H9 (cell line): ENCODE data around the gene MIB2. TPM values are rescaled to one million over a fixed set of nuclear protein-coding genes. Genes with fewer than 3 reads are reported as not detected.

ENCODE experiments used
- DNase-seq: peaks from one replicate; pipeline ENCODE4 v3.0.0-alpha.2; 2017
- H2AFZ ChIP-seq: one replicate; pipeline ENCODE4 v1.6.1; 2013; ENCODE audit warnings: mild to moderate bottlenecking, low read length, control low read depth, moderate library complexity
- H2AK5ac ChIP-seq: 2 replicates; pipeline ENCODE4 v1.6.1; 2013; ENCODE audit warnings: low read length, control low read depth, mixed read lengths; ENCODE audit not compliant: insufficient read length
- H2BK120ac ChIP-seq: one replicate; pipeline ENCODE4 v1.6.1; 2013; ENCODE audit warnings: low read depth, mild to moderate bottlenecking, low read length, control low read depth, inconsistent platforms; ENCODE audit not compliant: poor library complexity, severe bottlenecking
- H2BK12ac ChIP-seq: 2 replicates; pipeline ENCODE4 v1.6.1; 2013; ENCODE audit warnings: low read length, control low read depth, mixed read lengths, low read depth; ENCODE audit not compliant: insufficient read length
- H2BK15ac ChIP-seq: 2 replicates; pipeline ENCODE4 v1.6.1; 2013; ENCODE audit warnings: low read depth, low read length, control low read depth
- H2BK20ac ChIP-seq: one replicate; pipeline ENCODE4 v1.6.1; 2013; ENCODE audit warnings: low read depth, mild to moderate bottlenecking, low read length, control low read depth, inconsistent platforms; ENCODE audit not compliant: poor library complexity, severe bottlenecking
- H2BK5ac ChIP-seq: 2 replicates; pipeline ENCODE4 v1.6.1; 2013; ENCODE audit warnings: low read length, control low read depth, mixed read lengths; ENCODE audit not compliant: insufficient read length
- H3K14ac ChIP-seq: 2 replicates; pipeline ENCODE4 v1.6.1; 2013; ENCODE audit warnings: low read length, control low read depth; ENCODE audit not compliant: insufficient read depth
- H3K18ac ChIP-seq: 2 replicates; pipeline ENCODE4 v1.6.1; 2013; ENCODE audit warnings: low read depth, mild to moderate bottlenecking, mixed read lengths, low read length, control low read depth; ENCODE audit not compliant: insufficient read length
- H3K23ac ChIP-seq: 2 replicates; pipeline ENCODE4 v1.6.1; 2013; ENCODE audit warnings: low read length, control low read depth, mixed read lengths, low read depth; ENCODE audit not compliant: insufficient read length
- H3K23me2 ChIP-seq: 2 replicates; pipeline ENCODE4 v1.6.1; 2013; ENCODE audit warnings: low read depth, mild to moderate bottlenecking, mixed read lengths, low read length, control low read depth; ENCODE audit not compliant: insufficient read length, poor library complexity, severe bottlenecking
- H3K27ac ChIP-seq: 2 replicates; pipeline ENCODE4 v1.5.1; 2013; ENCODE audit warnings: low read length, control low read depth, mixed read lengths, low read depth; ENCODE audit not compliant: insufficient read length
- H3K27me3 ChIP-seq: 2 replicates; pipeline ENCODE4 v1.6.1; 2013; ENCODE audit warnings: low read length, control low read depth, inconsistent platforms; ENCODE audit not compliant: insufficient read depth
- H3K4ac ChIP-seq: 2 replicates; pipeline ENCODE4 v1.6.1; 2013; ENCODE audit warnings: low read depth, mild to moderate bottlenecking, control low read depth, inconsistent platforms, low read length, moderate library complexity
- H3K4me1 ChIP-seq: 2 replicates; pipeline ENCODE4 v1.6.1; 2013; ENCODE audit warnings: low read length, control low read depth, inconsistent platforms; ENCODE audit not compliant: insufficient read depth
- H3K4me2 ChIP-seq: 2 replicates; pipeline ENCODE4 v1.6.1; 2013; ENCODE audit warnings: low read length, control low read depth, mixed read lengths; ENCODE audit not compliant: insufficient read length, insufficient read depth
- H3K56ac ChIP-seq: 2 replicates; pipeline ENCODE4 v1.6.1; 2013; ENCODE audit warnings: low read depth, mild to moderate bottlenecking, mixed read lengths, low read length, control low read depth; ENCODE audit not compliant: insufficient read length
- H3K79me1 ChIP-seq: 2 replicates; pipeline ENCODE4 v1.6.1; 2013; ENCODE audit warnings: low read depth, mild to moderate bottlenecking, moderate library complexity, low read length, control low read depth, inconsistent platforms; ENCODE audit not compliant: insufficient read depth, poor library complexity, severe bottlenecking
- H3K79me2 ChIP-seq: 2 replicates; pipeline ENCODE4 v1.6.1; 2013; ENCODE audit warnings: low read length, control low read depth, inconsistent platforms; ENCODE audit not compliant: insufficient read depth
- H3K9ac ChIP-seq: 2 replicates; pipeline ENCODE4 v1.6.1; 2013; ENCODE audit warnings: low read length, control low read depth, mixed read lengths; ENCODE audit not compliant: insufficient read length; ENCODE audit errors: extremely low read depth
- H3K9me3 ChIP-seq: one replicate; pipeline ENCODE4 v1.6.1; 2013; ENCODE audit warnings: low read depth, low read length, inconsistent platforms; ENCODE audit not compliant: control insufficient read depth
- H3T11ph ChIP-seq: one replicate; pipeline ENCODE4 v1.6.1; 2013; ENCODE audit warnings: mild to moderate bottlenecking, low read length, control low read depth, inconsistent platforms
- H4K20me1 ChIP-seq: one replicate; pipeline ENCODE4 v1.6.1; 2013; ENCODE audit not compliant: control insufficient read depth, insufficient read length, insufficient read depth
- H4K5ac ChIP-seq: 2 replicates; pipeline ENCODE4 v1.6.1; 2013; ENCODE audit warnings: low read depth, mild to moderate bottlenecking, mixed read lengths, low read length, control low read depth; ENCODE audit not compliant: insufficient read length
- H4K8ac ChIP-seq: replicated peaks from 2 replicates; pipeline ENCODE4 v1.6.1; 2013; ENCODE audit warnings: low read length, control low read depth, mixed read lengths, low read depth; ENCODE audit not compliant: insufficient read length
- H4K91ac ChIP-seq: 2 replicates; pipeline ENCODE4 v1.6.1; 2013; ENCODE audit warnings: low read depth, mild to moderate bottlenecking, moderate library complexity, mixed read lengths, low read length, control low read depth; ENCODE audit not compliant: insufficient read length
- H3K27ac Mint-ChIP-seq, 3 experiments: 2 replicates in 2 of 3; 3 replicates in 1 of 3; pipeline ENCODE4 v1.8.0; 2020 to 2021; ENCODE audit warnings: mixed read lengths in 3 of 3, mild to moderate bottlenecking in 1 of 3, moderate library complexity in 1 of 3
- H3K27me3 Mint-ChIP-seq: 2 replicates; pipeline ENCODE4 v1.8.0; 2021; ENCODE audit warnings: low read depth, mild to moderate bottlenecking, moderate library complexity, mixed read lengths
- H3K36me3 Mint-ChIP-seq, 3 experiments: 2 replicates in 2 of 3; 3 replicates in 1 of 3; pipeline ENCODE4 v1.8.0; 2020 to 2021; ENCODE audit warnings: low read depth in 3 of 3, mixed read lengths in 3 of 3; ENCODE audit not compliant: insufficient read depth in 1 of 3
- H3K4me1 Mint-ChIP-seq, 2 experiments: 2 replicates each; pipeline ENCODE4 v1.8.0; 2020; ENCODE audit warnings: mixed read lengths in 2 of 2
- H3K4me3 Mint-ChIP-seq, 2 experiments: 2 replicates in 1 of 2; 3 replicates in 1 of 2; pipeline ENCODE4 v1.8.0; 2020 to 2021; ENCODE audit warnings: mild to moderate bottlenecking in 2 of 2, mixed read lengths in 2 of 2, moderate library complexity in 1 of 2
- H3K9me3 Mint-ChIP-seq, 2 experiments: 2 replicates in 1 of 2; 3 replicates in 1 of 2; pipeline ENCODE4 v1.8.0; 2020; ENCODE audit warnings: mild to moderate bottlenecking in 2 of 2, mixed read lengths in 2 of 2, moderate library complexity in 1 of 2
- WGBS: extraction: QIAGEN DNeasy Blood & Tissue Kit; methylation state at CpG from one replicate; pipeline ENCODE4 v1.1.7; 2013; ENCODE audit warnings: missing lambda C conversion rate, low lambda C conversion rate, mixed read lengths; ENCODE audit not compliant: insufficient read length; ENCODE audit errors: extremely low coverage; 5-methylcytosine and 5-hydroxymethylcytosine counted together
- total RNA-seq: library from RNA; stranded (reverse); gene quantifications from 2 replicates; pipeline ENCODE4 v1.2.1, GENCODE V29; 2021
- TF ChIP-seq, protein P1 (sequence below): fragments of 200-600 bp; sonication (generic); conservative IDR thresholded peaks from 3 replicates; pipeline ENCODE4 v1.8.0; 2021; ENCODE audit warnings: antibody characterized with exemption, mild to moderate bottlenecking

MIB2 gene
- total RNA-seq, 1 experiment from 2014 or later = 77.8 TPM

DNA sequence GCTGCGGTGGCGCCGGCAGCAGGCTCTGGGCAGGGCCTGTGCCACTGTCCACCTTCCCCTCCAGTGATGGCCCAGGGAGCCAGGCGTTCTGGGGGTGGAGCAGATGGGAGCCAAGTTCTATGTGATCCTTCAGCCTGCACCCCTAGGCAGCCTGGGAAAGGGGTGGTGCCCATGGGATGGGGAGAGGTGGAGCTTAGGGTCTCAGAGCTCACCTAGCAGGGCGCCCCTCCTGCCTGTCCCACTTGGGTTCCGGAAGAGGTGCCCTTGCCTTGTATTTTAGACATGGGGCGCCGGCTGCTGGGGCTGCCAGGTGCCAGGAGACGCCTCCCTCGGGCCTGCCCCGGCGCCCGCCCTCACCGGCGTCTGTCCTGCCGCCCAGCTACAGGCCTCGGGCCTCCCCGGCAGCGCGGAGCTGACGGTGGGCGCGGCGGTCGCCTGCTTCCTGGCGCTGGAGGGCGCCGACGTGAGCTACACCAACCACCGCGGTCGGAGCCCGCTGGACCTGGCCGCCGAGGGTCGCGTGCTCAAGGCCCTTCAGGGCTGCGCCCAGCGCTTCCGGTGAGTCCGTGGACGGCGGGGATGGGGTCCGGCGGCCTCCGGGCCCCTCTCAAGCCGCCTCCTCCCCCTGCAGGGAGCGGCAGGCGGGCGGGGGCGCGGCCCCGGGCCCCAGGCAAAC, 13.6 kb downstream of the MIB2 start:
- H3K14ac ChIP-seq = no peak overlapping the region
- Mint-ChIP-seq H3K4me3 (peak overlapping the region in 1 of 2 experiments; percentile 23; a peak in 1 of 5 replicates), H3K27me3 (peaks cover 12% of the 10 kb centered on the region), H3K9me3 (no peaks in the 10 kb centered on the region), H3K36me3 (no peaks in the 10 kb centered on the region), H3K4me1 (peaks cover 2% of the 10 kb centered on the region in 2 experiments; a peak in 2 of 4 replicates), H3K27ac (no peak overlapping the region)
- no peaks in the 10 kb centered on the region; the same call in 1 of the 2 replicates for H3K27me3 ChIP-seq
- no peak overlapping the region for H3K23ac ChIP-seq
- no peak overlapping the region for H4K5ac ChIP-seq
- no peak overlapping the region for H4K8ac ChIP-seq
- no peak overlapping the region for H2AK5ac ChIP-seq
- H3K79me2 ChIP-seq = no peaks in the 10 kb centered on the region
- DNase-seq = peak; percentile 84
- no peaks in the 10 kb centered on the region for H3K4me1 ChIP-seq
- no CpG with 5 or more reads among the region's 53 CpGs for WGBS
- no peak overlapping the region for H3K27ac ChIP-seq
- no peaks in the 10 kb centered on the region for H4K20me1 ChIP-seq
- no peaks in the 10 kb centered on the region for H3K79me1 ChIP-seq
- no peak overlapping the region for H3T11ph ChIP-seq
- no peak overlapping the region for H3K9ac ChIP-seq
- no peak overlapping the region for H4K91ac ChIP-seq
- no peaks in the 10 kb centered on the region for H3K9me3 ChIP-seq
- no peak overlapping the region for H2BK20ac ChIP-seq
- peaks cover 7% of the 10 kb centered on the region for H3K23me2 ChIP-seq
- H2BK120ac ChIP-seq = no peak overlapping the region
- H2AFZ ChIP-seq = no peak overlapping the region
- TF ChIP-seq, protein P1, sequence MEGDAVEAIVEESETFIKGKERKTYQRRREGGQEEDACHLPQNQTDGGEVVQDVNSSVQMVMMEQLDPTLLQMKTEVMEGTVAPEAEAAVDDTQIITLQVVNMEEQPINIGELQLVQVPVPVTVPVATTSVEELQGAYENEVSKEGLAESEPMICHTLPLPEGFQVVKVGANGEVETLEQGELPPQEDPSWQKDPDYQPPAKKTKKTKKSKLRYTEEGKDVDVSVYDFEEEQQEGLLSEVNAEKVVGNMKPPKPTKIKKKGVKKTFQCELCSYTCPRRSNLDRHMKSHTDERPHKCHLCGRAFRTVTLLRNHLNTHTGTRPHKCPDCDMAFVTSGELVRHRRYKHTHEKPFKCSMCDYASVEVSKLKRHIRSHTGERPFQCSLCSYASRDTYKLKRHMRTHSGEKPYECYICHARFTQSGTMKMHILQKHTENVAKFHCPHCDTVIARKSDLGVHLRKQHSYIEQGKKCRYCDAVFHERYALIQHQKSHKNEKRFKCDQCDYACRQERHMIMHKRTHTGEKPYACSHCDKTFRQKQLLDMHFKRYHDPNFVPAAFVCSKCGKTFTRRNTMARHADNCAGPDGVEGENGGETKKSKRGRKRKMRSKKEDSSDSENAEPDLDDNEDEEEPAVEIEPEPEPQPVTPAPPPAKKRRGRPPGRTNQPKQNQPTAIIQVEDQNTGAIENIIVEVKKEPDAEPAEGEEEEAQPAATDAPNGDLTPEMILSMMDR = no peak
- no peak overlapping the region for H3K18ac ChIP-seq
- H2BK15ac ChIP-seq = no peak overlapping the region
- H3K56ac ChIP-seq = no peak overlapping the region
- peak overlapping the region; percentile 17 for H3K4me2 ChIP-seq
- no peak overlapping the region for H3K4ac ChIP-seq
- no peak overlapping the region for H2BK12ac ChIP-seq
- no peak overlapping the region for H2BK5ac ChIP-seq
